GM19099 (cell line): ENCODE results near the gene PRKG1.

ENCODE experiments used
- POLR2A ChIP-seq: IDR thresholded peaks from 3 replicates; pipeline ENCODE4 v1.6.1; 2011; ENCODE audit warnings: low read depth; ENCODE audit not compliant: insufficient read length; ENCODE audit errors: extremely low read depth

The PRKG1 gene

DNA sequence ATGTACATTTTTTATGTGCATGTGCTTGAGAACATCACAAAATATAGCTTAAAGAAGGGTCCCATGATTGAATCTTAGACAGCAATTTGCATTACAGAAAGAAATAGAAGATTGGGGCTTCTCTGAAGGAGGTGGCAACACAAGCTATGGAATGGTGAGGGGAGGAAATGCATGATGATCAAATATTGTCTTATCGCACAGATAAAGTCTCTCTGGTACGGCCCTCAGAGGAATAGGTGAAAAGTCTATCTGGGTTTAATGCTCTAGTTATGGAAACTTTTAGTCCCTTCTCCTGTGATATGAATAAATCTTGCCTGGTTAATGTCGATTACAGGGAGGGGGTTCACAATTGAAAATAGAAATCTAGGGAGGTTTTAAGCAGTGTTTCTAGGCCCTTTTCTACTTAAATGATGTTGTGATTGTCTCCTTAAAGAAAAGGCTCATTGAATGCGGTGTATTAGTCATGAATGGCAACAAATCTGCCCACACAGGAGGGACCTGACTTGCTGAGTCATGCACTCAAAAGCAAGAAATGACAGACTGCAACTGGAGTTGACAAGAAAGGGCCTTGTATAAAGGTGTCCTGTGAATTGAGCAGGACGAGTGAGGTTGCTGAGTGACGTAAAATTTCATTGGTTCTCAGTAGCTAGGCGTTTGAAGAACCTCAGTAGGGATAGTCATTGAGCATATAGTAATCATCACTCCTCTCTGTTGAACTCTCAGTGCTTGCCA, 758.5 kb downstream of the PRKG1 start:
- TF ChIP-seq POLR2A, result no peak

DNA sequence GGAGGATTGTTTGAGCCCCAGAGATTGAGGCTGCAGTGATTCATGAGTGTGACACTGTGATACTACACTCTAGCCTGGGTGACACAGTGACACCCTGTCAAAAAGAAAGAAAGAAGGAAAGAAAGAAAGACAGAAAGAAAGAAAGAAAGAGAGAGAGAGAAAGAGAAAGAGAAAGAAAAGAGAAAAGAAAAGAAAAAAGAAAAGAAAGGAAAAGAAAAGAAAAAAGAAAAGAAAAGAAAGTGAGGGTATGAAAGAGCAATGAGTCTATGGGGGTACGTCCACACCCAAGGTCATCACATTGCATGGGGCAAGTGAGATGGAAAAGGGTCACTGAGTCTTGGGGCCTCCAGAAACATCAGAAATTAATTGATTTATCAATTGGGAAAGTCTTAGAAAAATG, 760.3 kb downstream of the PRKG1 start:
- TF ChIP-seq POLR2A, result no peak

- TF ChIP-seq POLR2A, result no peak
Observed at GRCh38 chr10:51838471-51838870, 764.2 kb downstream of the PRKG1 start.

DNA sequence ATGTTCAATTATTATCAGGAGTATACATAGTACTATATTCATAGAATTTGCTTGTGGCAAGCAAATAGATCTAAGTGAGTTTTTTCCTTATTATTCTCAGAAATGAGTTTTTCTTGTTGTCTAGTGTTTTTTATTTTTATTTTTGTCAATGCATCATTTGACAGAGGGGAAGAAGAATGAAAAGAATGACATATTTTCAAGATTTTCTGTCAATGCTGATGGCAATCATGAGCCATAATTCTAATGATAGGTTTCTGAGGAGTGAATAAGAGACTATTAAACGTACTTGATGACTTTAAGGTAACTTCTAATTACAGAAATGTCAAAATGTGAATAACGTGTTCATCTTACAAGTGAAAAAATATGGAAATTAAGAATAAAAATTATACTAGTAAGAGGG, 769.7 kb downstream of the PRKG1 start:
- no peak for TF ChIP-seq POLR2A

DNA sequence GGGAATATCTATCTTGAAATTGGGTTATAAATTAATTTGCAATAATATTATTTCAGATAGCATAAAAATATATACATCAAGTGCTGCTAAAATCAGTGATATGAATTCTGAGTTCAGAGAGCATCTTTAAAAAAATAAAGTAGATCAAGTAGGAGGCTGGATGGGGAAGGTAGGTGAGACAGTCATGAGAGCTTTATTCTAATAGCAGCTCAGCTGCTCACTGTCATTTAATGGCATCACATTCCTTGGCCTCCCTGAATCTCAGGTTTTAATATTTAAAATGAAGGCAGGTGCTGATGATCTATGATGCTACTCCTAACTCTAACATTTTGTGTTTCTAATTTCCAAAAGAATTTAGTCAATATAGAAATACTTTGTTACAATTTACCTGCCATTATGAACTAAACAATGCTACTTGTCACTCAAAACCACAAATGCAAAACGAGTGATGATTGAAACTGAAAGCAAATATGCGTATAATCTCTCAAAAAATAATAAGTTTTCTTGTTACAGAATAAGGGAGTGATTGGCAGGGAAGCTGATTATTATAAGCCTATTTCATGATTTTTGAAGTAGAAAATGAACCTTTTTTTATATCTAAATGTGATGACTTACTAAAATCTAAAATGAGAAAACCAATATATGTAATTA, 772.7 kb downstream of the PRKG1 start:
- TF ChIP-seq POLR2A, result no peak

GRCh38 chr10:51852297-51852696, 778.0 kb downstream of the PRKG1 start:
- TF ChIP-seq POLR2A, result no peak

GRCh38 chr10:51857305-51857704, 783.0 kb downstream of the PRKG1 start:
- TF ChIP-seq POLR2A, result no peak

GRCh38 chr10:51860257-51860656, 786.0 kb downstream of the PRKG1 start:
- no peak for TF ChIP-seq POLR2A

DNA sequence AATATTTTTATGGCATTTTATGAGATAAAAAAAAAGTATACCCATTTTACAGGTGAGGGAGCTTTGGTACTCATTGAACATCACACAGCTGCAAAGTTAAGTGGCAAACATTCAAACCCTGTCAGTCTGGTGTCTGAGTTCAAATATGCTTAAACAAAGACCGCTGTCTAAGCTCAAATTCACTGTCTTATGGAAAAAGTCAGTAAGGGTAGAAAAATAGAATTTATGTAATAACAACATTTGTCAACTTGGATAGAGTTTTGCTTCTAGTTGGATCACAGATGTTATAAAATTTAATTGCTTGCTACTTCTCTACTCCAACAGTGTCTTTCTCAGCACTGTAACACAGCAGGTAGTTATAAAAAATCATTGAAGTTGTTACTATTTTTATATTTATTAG, 786.8 kb downstream of the PRKG1 start:
- no peak for TF ChIP-seq POLR2A

DNA sequence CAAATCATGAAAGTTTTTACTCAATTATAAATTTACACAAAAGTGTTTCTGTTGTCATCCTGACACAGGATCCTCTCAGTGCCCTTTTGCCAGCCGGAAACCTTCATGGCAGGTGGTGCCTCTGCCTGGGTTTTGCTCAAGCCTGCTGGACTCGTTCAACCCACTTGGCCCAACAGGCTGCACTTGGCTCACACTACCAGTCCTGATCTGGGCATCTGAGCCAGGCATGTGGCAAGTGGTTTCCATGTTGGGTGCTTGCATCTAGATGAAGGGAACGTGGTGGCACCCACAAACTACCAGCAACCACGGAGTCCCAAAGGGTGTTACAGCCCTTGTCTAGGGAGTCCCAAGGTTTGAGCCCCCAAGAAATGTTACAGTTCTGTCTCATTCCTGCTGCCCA, 787.4 kb downstream of the PRKG1 start:
- TF ChIP-seq POLR2A, result no peak

GRCh38 chr10:51862149-51862548, 787.9 kb downstream of the PRKG1 start:
- TF ChIP-seq POLR2A, result no peak

GRCh38 chr10:51867956-51868355, 793.7 kb downstream of the PRKG1 start:
- no peak for TF ChIP-seq POLR2A

- TF ChIP-seq POLR2A, result no peak
Observed at GRCh38 chr10:51874131-51874530, 799.8 kb downstream of the PRKG1 start.

- TF ChIP-seq POLR2A, result no peak
Observed at GRCh38 chr10:51875610-51876009, 801.3 kb downstream of the PRKG1 start.

- TF ChIP-seq POLR2A, result no peak
Observed at GRCh38 chr10:51876503-51876902, 802.2 kb downstream of the PRKG1 start.

GRCh38 chr10:51876979-51877378, 802.7 kb downstream of the PRKG1 start:
- TF ChIP-seq POLR2A, result no peak

GRCh38 chr10:51877636-51878035, 803.3 kb downstream of the PRKG1 start:
- no peak for TF ChIP-seq POLR2A

DNA sequence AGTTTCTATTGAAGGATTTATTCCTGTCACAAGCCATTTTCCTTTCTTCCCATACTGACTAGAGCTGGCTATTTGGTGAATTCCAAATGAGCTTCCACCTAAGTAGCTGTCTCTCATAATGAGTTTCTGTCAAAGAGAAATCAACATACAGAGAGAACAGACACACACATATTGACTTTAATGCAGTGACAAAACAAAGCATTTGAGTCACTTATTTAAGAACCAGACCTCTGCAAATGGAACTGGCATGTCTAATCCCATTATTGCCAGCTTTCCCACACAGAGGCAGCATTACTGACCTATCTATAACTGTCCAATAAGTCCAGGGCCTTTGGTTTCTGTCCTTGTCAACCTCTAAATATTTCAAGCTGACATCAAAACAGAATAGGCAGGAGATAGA, 804.4 kb downstream of the PRKG1 start:
- no peak for TF ChIP-seq POLR2A

GRCh38 chr10:51879238-51879637, 805.0 kb downstream of the PRKG1 start:
- TF ChIP-seq POLR2A, result no peak
